Measurements from ENCODE around the gene NTRK1.

- TF ChIP-seq, protein P1, sequence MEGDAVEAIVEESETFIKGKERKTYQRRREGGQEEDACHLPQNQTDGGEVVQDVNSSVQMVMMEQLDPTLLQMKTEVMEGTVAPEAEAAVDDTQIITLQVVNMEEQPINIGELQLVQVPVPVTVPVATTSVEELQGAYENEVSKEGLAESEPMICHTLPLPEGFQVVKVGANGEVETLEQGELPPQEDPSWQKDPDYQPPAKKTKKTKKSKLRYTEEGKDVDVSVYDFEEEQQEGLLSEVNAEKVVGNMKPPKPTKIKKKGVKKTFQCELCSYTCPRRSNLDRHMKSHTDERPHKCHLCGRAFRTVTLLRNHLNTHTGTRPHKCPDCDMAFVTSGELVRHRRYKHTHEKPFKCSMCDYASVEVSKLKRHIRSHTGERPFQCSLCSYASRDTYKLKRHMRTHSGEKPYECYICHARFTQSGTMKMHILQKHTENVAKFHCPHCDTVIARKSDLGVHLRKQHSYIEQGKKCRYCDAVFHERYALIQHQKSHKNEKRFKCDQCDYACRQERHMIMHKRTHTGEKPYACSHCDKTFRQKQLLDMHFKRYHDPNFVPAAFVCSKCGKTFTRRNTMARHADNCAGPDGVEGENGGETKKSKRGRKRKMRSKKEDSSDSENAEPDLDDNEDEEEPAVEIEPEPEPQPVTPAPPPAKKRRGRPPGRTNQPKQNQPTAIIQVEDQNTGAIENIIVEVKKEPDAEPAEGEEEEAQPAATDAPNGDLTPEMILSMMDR (conservative IDR thresholded peaks at IDR 0.05) = no peak
- TF ChIP-seq EZH2 (IDR thresholded peaks at IDR 0.05; ENCODE audit: low read depth) = no peak
These were observed 35.3 kb downstream of the NTRK1 start for GRCh38 chr1:156895927-156896326.

Data from PC-9 (cell line).